ENCODE measurements around the gene BLOC1S6. TPM values are rescaled to one million over a fixed set of nuclear protein-coding genes. Genes with fewer than 3 reads are reported as not detected.
A peak's percentile ranks its signal among the peaks of the same experiment; 100 is the strongest.

BLOC1S6 gene
- total and polyA plus RNA-seq, 2 of the 13 experiments (the other 11 are each of a cell fraction or from before 2014, with no cell fraction given): 11.8 to 44.3 TPM

DNA sequence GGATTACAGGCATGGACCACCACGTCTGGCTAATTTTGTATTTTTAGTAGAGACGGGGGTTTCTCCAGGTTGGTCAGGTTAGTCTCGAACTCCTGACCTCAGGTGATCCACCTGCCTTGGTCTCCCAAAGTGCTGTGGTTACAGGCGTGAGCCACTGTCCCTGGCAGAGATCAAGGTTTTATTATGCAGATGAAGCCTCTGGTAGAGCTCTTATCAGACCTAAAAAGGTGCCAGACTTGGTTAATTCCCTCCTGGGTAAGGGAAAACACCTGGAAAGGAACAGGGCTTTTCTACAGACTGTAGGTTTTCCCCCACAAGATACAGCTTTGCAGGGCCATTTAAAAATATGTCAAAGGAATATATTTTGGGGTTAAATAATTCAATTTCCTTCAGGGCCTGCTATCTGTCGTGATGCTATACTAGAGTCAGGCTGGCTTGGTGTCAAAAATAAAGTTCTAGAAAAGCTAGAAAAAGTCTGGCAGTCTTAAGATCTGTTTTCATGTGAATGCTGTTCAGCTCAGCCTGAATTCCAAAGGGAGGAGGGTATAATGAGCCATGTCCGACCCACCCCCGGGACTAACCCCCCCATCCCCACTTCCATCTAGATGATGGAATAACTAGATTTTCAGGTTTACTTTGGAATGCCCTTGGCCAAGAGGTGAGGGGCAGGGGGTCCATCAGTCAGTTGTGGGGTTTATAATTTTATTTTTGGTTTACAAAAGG is 1.9 kb upstream of the BLOC1S6 start:
- WGBS (ENCODE audit: low lambda C conversion rate): 90% methylated on average over 7 of the region's 7 CpGs
- DNase-seq (ENCODE audit: low spot score): no peak
- intact Hi-C loops (cut with micrococcal nuclease; ENCODE audit: unreplicated experiment): loop anchor here (5.0 to 10.0 kb wide), 2 partner anchors 50 to 383 kb away; partner anchors contain the start of gene SQOR
- ChIA-PET CTCF (ENCODE audit: low intra/inter-chr PET ratio, low total read pairs) (no interaction called here), POLR2A (interaction anchor here (1.5 to 2.8 kb wide), 2 partner anchors 36 to 183 kb away, joined by 3 to 20 read pairs; a partner anchor contains a TSS)
- no peak overlapping the region for H3K9ac ChIP-seq (ENCODE audit: insufficient read depth, low read depth, low read length)
- H4K20me1 ChIP-seq (ENCODE audit: insufficient read depth, low read length): no peaks in the 10 kb centered on the region; the same call in 1 of the 2 replicates
- H2AFZ ChIP-seq (ENCODE audit: low read length): no peak overlapping the region
- no TSS peak for BruUV-seq (replicated peaks)
- H3K4me1 ChIP-seq (ENCODE audit: insufficient read depth, low read length): peaks cover 25% of the 10 kb centered on the region
- no peaks in the 10 kb centered on the region; a peak in 1 of 5 replicates for H3K27me3 ChIP-seq (ENCODE audit: control insufficient read depth in 1 of 2, insufficient read depth in 2 of 2, low read length in 2 of 2)
- FAIRE-seq: no peak
- peaks cover 27% of the 10 kb centered on the region for H3K79me2 ChIP-seq (ENCODE audit: insufficient read depth, low read length)
- 0 out of 6 replicates have a peak overlapping the region, but pooled peaks of 1 of the 3 experiments have one; percentile 81 for H3K4me3 ChIP-seq (replicated peaks in 1 of 3; ENCODE audit: insufficient read depth in 1 of 3, low read depth in 2 of 3, low read length in 3 of 3)
- in situ Hi-C loops (cut with HindIII; ENCODE audit: extremely low pct_ligation_motif_present, low pct_unique_long_range_greater_than_20kb): loop anchor here (5.0 kb wide), 1 partner anchor 183 kb away; a partner anchor contains a TSS
- no peaks in the 10 kb centered on the region for H3K36me3 ChIP-seq (replicated peaks in 1 of 2; ENCODE audit: control insufficient read depth in 1 of 2, insufficient read depth in 2 of 2, low read length in 2 of 2)
- no peak for TF ChIP-seq SCMH1 (CRISPR knock-in tag; IDR thresholded peaks at IDR 0.05; ENCODE audit: borderline replicate concordance)
- TF ChIP-seq, protein P1, sequence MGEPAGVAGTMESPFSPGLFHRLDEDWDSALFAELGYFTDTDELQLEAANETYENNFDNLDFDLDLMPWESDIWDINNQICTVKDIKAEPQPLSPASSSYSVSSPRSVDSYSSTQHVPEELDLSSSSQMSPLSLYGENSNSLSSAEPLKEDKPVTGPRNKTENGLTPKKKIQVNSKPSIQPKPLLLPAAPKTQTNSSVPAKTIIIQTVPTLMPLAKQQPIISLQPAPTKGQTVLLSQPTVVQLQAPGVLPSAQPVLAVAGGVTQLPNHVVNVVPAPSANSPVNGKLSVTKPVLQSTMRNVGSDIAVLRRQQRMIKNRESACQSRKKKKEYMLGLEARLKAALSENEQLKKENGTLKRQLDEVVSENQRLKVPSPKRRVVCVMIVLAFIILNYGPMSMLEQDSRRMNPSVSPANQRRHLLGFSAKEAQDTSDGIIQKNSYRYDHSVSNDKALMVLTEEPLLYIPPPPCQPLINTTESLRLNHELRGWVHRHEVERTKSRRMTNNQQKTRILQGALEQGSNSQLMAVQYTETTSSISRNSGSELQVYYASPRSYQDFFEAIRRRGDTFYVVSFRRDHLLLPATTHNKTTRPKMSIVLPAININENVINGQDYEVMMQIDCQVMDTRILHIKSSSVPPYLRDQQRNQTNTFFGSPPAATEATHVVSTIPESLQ (CRISPR knock-in tag; conservative IDR thresholded peaks at IDR 0.05): no peak
- no peak for TF ChIP-seq ZNF644 (CRISPR knock-in tag; IDR thresholded peaks at IDR 0.05; ENCODE audit: low read depth)
- no peak for TF ChIP-seq NAIF1 (CRISPR knock-in tag; IDR thresholded peaks at IDR 0.05; ENCODE audit: borderline replicate concordance)
- TF ChIP-seq, protein P2, sequence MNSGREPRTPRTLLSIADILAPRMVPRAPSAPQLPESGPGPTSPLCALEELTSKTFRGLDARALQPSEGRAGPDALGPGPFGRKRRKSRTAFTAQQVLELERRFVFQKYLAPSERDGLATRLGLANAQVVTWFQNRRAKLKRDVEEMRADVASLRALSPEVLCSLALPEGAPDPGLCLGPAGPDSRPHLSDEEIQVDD (CRISPR knock-in tag; IDR thresholded peaks at IDR 0.05; ENCODE audit: borderline replicate concordance): no peak
- TF ChIP-seq, protein P3, sequence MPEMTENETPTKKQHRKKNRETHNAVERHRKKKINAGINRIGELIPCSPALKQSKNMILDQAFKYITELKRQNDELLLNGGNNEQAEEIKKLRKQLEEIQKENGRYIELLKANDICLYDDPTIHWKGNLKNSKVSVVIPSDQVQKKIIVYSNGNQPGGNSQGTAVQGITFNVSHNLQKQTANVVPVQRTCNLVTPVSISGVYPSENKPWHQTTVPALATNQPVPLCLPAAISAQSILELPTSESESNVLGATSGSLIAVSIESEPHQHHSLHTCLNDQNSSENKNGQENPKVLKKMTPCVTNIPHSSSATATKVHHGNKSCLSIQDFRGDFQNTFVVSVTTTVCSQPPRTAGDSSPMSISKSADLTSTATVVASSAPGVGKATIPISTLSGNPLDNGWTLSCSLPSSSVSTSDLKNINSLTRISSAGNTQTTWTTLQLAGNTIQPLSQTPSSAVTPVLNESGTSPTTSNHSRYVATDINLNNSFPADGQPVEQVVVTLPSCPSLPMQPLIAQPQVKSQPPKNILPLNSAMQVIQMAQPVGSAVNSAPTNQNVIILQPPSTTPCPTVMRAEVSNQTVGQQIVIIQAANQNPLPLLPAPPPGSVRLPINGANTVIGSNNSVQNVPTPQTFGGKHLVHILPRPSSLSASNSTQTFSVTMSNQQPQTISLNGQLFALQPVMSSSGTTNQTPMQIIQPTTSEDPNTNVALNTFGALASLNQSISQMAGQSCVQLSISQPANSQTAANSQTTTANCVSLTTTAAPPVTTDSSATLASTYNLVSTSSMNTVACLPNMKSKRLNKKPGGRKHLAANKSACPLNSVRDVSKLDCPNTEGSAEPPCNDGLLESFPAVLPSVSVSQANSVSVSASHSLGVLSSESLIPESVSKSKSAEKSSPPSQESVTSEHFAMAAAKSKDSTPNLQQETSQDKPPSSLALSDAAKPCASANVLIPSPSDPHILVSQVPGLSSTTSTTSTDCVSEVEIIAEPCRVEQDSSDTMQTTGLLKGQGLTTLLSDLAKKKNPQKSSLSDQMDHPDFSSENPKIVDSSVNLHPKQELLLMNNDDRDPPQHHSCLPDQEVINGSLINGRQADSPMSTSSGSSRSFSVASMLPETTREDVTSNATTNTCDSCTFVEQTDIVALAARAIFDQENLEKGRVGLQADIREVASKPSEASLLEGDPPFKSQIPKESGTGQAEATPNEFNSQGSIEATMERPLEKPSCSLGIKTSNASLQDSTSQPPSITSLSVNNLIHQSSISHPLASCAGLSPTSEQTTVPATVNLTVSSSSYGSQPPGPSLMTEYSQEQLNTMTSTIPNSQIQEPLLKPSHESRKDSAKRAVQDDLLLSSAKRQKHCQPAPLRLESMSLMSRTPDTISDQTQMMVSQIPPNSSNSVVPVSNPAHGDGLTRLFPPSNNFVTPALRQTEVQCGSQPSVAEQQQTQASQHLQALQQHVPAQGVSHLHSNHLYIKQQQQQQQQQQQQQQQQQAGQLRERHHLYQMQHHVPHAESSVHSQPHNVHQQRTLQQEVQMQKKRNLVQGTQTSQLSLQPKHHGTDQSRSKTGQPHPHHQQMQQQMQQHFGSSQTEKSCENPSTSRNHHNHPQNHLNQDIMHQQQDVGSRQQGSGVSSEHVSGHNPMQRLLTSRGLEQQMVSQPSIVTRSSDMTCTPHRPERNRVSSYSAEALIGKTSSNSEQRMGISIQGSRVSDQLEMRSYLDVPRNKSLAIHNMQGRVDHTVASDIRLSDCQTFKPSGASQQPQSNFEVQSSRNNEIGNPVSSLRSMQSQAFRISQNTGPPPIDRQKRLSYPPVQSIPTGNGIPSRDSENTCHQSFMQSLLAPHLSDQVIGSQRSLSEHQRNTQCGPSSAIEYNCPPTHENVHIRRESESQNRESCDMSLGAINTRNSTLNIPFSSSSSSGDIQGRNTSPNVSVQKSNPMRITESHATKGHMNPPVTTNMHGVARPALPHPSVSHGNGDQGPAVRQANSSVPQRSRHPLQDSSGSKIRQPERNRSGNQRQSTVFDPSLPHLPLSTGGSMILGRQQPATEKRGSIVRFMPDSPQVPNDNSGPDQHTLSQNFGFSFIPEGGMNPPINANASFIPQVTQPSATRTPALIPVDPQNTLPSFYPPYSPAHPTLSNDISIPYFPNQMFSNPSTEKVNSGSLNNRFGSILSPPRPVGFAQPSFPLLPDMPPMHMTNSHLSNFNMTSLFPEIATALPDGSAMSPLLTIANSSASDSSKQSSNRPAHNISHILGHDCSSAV (CRISPR knock-in tag; IDR thresholded peaks at IDR 0.05; ENCODE audit: borderline replicate concordance): no peak
- no peak for TF ChIP-seq ZNF333 (CRISPR knock-in tag; IDR thresholded peaks at IDR 0.05; ENCODE audit: borderline replicate concordance)
- no peak for TF ChIP-seq NFKBIZ (CRISPR knock-in tag; IDR thresholded peaks at IDR 0.05)
- TF ChIP-seq POLR2G (IDR thresholded peaks at IDR 0.05; ENCODE audit: low read depth, low read length): no peak
- TF ChIP-seq ZNF44 (CRISPR knock-in tag; IDR thresholded peaks at IDR 0.05): no peak
- no peak overlapping the region for H3K27ac ChIP-seq (ENCODE audit: extremely low read length, insufficient read depth, low read length)
- H3K4me2 ChIP-seq (ENCODE audit: low read depth, low read length): peak overlapping the region; percentile 91
- no peaks in the 10 kb centered on the region for H3K9me3 ChIP-seq (ENCODE audit: low read length)
- ATAC-seq: no peak

All from HepG2 (cell line).